Ectodermal cell (in vitro differentiated cells): ENCODE measurements around the gene EMILIN2.

ENCODE experiments used
- H3K27ac ChIP-seq: 2 replicates; pipeline ENCODE4 v1.7.0; 2013; ENCODE audit warnings: mild to moderate bottlenecking, low read depth, low read length; ENCODE audit not compliant: insufficient read depth, poor library complexity, severe bottlenecking
- H3K27me3 ChIP-seq: 2 replicates; pipeline ENCODE4 v1.7.0; 2013; ENCODE audit warnings: mild to moderate bottlenecking, low read length; ENCODE audit not compliant: insufficient read depth, control insufficient read depth, poor library complexity, severe bottlenecking
- H3K36me3 ChIP-seq: one replicate; pipeline ENCODE4 v1.7.0; 2013; ENCODE audit warnings: low read length; ENCODE audit not compliant: control insufficient read depth, insufficient read depth
- H3K4me1 ChIP-seq: one replicate; pipeline ENCODE4 v1.7.0; 2013; ENCODE audit warnings: low read length; ENCODE audit not compliant: control insufficient read depth, insufficient read depth
- H3K4me3 ChIP-seq: 2 replicates; pipeline ENCODE4 v1.7.0; 2013; ENCODE audit warnings: low read depth, low read length, control low read depth; ENCODE audit not compliant: insufficient read depth
- H3K9me3 ChIP-seq: 2 replicates; pipeline ENCODE4 v1.7.0; 2013; ENCODE audit warnings: mild to moderate bottlenecking, low read length, moderate library complexity; ENCODE audit not compliant: control insufficient read depth
- WGBS, 2 experiments: methylation state at CpG; one replicate each; pipeline ENCODE4 v1.1.7; 2013; ENCODE audit warnings: missing lambda C conversion rate in 2 of 2; 5-methylcytosine and 5-hydroxymethylcytosine counted together

The EMILIN2 gene

GRCh38 chr18:2952605-2953004 is 105.8 kb downstream of the EMILIN2 start:
- no peaks in the 10 kb centered on the region for H3K27me3 ChIP-seq
- peaks cover 25% of the 10 kb centered on the region for H3K36me3 ChIP-seq
- no peak overlapping the region for H3K27ac ChIP-seq
- H3K4me1 ChIP-seq = no peaks in the 10 kb centered on the region
- WGBS, 2 experiments = 50 to 89% methylated on average over 1 to 2 of the region's 2 CpGs
- no peak overlapping the region for H3K4me3 ChIP-seq
- H3K9me3 ChIP-seq = no peaks in the 10 kb centered on the region

- H3K36me3 ChIP-seq = peaks cover 25% of the 10 kb centered on the region
- no peaks in the 10 kb centered on the region for H3K27me3 ChIP-seq
- 95 to 99% methylated on average over 5 to 6 of the region's 6 CpGs for WGBS, 2 experiments
- H3K4me1 ChIP-seq = no peaks in the 10 kb centered on the region
- H3K9me3 ChIP-seq = no peaks in the 10 kb centered on the region
- H3K27ac ChIP-seq = no peak overlapping the region
- no peak overlapping the region for H3K4me3 ChIP-seq
These were observed 107.3 kb downstream of the EMILIN2 start for GRCh38 chr18:2953935-2954653.

GRCh38 chr18:2954869-2955645 is 108.3 kb downstream of the EMILIN2 start:
- Histone ChIP-seq H3K4me1 (no peaks in the 10 kb centered on the region), H3K27me3 (no peaks in the 10 kb centered on the region), H3K27ac (no peak overlapping the region), H3K9me3 (no peaks in the 10 kb centered on the region), H3K4me3 (no peak overlapping the region), H3K36me3 (peaks cover 21% of the 10 kb centered on the region)
- WGBS, 2 experiments = 97% methylated on average over 12 of the region's 12 CpGs

- Histone ChIP-seq H3K27me3 (no peaks in the 10 kb centered on the region), H3K4me3 (no peak overlapping the region), H3K27ac (no peak overlapping the region), H3K36me3 (peaks cover 12% of the 10 kb centered on the region), H3K4me1 (no peaks in the 10 kb centered on the region), H3K9me3 (no peaks in the 10 kb centered on the region)
- WGBS, 2 experiments = 91 to 96% methylated on average over 7 of the region's 7 CpGs
These were observed 109.2 kb downstream of the EMILIN2 start for GRCh38 chr18:2956056-2956455.

GRCh38 chr18:2958819-2959298 is 112.1 kb downstream of the EMILIN2 start:
- H3K36me3 ChIP-seq = peaks cover 8% of the 10 kb centered on the region
- no peak overlapping the region for H3K4me3 ChIP-seq
- peaks cover 5% of the 10 kb centered on the region for H3K4me1 ChIP-seq
- no peaks in the 10 kb centered on the region for H3K27me3 ChIP-seq
- H3K27ac ChIP-seq = no peak overlapping the region
- no peaks in the 10 kb centered on the region for H3K9me3 ChIP-seq

GRCh38 chr18:2959341-2959740 is 112.5 kb downstream of the EMILIN2 start:
- peaks cover 5% of the 10 kb centered on the region for H3K4me1 ChIP-seq
- H3K4me3 ChIP-seq = no peak overlapping the region
- H3K27me3 ChIP-seq = no peaks in the 10 kb centered on the region
- 92 to 100% methylated on average over 1 to 2 of the region's 2 CpGs for WGBS, 2 experiments
- H3K9me3 ChIP-seq = no peaks in the 10 kb centered on the region
- no peak overlapping the region for H3K27ac ChIP-seq
- H3K36me3 ChIP-seq = peaks cover 6% of the 10 kb centered on the region

- Histone ChIP-seq H3K4me3 (no peak overlapping the region), H3K4me1 (peaks cover 5% of the 10 kb centered on the region), H3K36me3 (no peaks in the 10 kb centered on the region), H3K27ac (no peak overlapping the region), H3K9me3 (no peaks in the 10 kb centered on the region), H3K27me3 (no peaks in the 10 kb centered on the region)
- 93 to 96% methylated on average over 6 to 7 of the region's 7 CpGs for WGBS, 2 experiments
These were observed 114.3 kb downstream of the EMILIN2 start for GRCh38 chr18:2960983-2961696.

- no peak overlapping the region for H3K27ac ChIP-seq
- 88% methylated on average over 4 of the region's 4 CpGs for WGBS, 2 experiments
- no peaks in the 10 kb centered on the region for H3K27me3 ChIP-seq
- H3K4me1 ChIP-seq = peaks cover 5% of the 10 kb centered on the region
- no peaks in the 10 kb centered on the region for H3K9me3 ChIP-seq
- H3K4me3 ChIP-seq = no peak overlapping the region
- H3K36me3 ChIP-seq = no peaks in the 10 kb centered on the region
These were observed 115.0 kb downstream of the EMILIN2 start for GRCh38 chr18:2961821-2962220.

GRCh38 chr18:2963048-2963447 is 116.2 kb downstream of the EMILIN2 start:
- H3K36me3 ChIP-seq = no peaks in the 10 kb centered on the region
- H3K27ac ChIP-seq = no peak overlapping the region
- no peak overlapping the region for H3K4me3 ChIP-seq
- 94 to 95% methylated on average over 3 of the region's 3 CpGs for WGBS, 2 experiments
- H3K9me3 ChIP-seq = no peaks in the 10 kb centered on the region
- H3K4me1 ChIP-seq = peaks cover 5% of the 10 kb centered on the region
- no peaks in the 10 kb centered on the region for H3K27me3 ChIP-seq
